Measurements from ENCODE around the gene EEF1E1. TPM values are rescaled to one million over a fixed set of nuclear protein-coding genes. Genes with fewer than 3 reads are reported as not detected.

Gene EEF1E1
- total RNA-seq, 1 donor from 2014 or later: 119 TPM

- Mint-ChIP-seq H3K27ac (no peak overlapping the region), H3K4me3 (no peak overlapping the region), H3K27me3 (ENCODE audit: insufficient read depth, low read depth) (no peaks in the 10 kb centered on the region), H3K36me3 (peaks cover 47% of the 10 kb centered on the region), H3K9me3 (peaks cover 6% of the 10 kb centered on the region), H3K4me1 (no peaks in the 10 kb centered on the region)
- no peak overlapping the region for H3K27ac ChIP-seq
- no peaks in the 10 kb centered on the region for H4K20me1 ChIP-seq (ENCODE audit: low read depth)
- H3K27me3 ChIP-seq: no peaks in the 10 kb centered on the region
- H3K9ac ChIP-seq: no peak overlapping the region
- H3K79me2 ChIP-seq (ENCODE audit: low read depth): peaks cover 39% of the 10 kb centered on the region
- H3K4me1 ChIP-seq: no peaks in the 10 kb centered on the region
- DNase-seq (ENCODE audit: low spot score): no peak
- no peak for TF ChIP-seq EZH2phosphoT487 (IDR thresholded peaks at IDR 0.05)
- peaks cover 57% of the 10 kb centered on the region for H3K36me3 ChIP-seq
- no peaks in the 10 kb centered on the region for H3F3A ChIP-seq (ENCODE audit: low read depth)
- H3K4me3 ChIP-seq: no peak overlapping the region
- no peak overlapping the region for H3K4me2 ChIP-seq
- H3K9me3 ChIP-seq (ENCODE audit: low read depth): no peaks in the 10 kb centered on the region
- H2AFZ ChIP-seq (replicated peaks): no peak overlapping the region
These were observed 11.7 kb downstream of the EEF1E1 start for GRCh38 chr6:8090650-8091049.

DNA sequence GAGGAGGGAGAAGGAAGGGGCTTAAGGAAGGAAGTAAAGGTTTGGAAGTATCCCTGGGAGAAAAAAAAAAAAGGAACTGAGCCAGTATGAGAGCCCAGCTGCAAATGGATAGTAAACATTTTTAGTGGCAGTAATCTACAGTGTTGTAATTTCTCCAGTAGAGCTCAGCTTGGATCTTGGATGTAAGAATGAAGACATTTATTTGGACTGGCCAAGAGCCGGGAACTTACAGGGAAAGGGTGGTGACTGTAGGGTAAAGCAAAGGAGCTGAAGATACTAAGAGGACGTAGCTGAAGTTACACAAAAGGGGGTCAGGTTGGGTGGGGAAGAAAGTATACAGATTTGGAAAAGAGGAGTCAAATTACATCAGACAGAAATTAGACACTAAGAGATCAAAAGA lies 13.5 kb downstream of the EEF1E1 start:
- Histone ChIP-seq H3K27ac (no peak overlapping the region), H4K20me1 (ENCODE audit: low read depth) (peaks cover 10% of the 10 kb centered on the region), H3K79me2 (ENCODE audit: low read depth) (peaks cover 29% of the 10 kb centered on the region), H2AFZ (replicated peaks) (no peak overlapping the region), H3K9ac (no peak overlapping the region), H3K9me3 (ENCODE audit: low read depth) (no peaks in the 10 kb centered on the region), H3K4me3 (no peak overlapping the region), H3K27me3 (no peaks in the 10 kb centered on the region), H3K36me3 (peaks cover 44% of the 10 kb centered on the region), H3F3A (ENCODE audit: low read depth) (no peaks in the 10 kb centered on the region), H3K4me2 (no peak overlapping the region), H3K4me1 (no peaks in the 10 kb centered on the region)
- no peak overlapping the region for H3K4me3 Mint-ChIP-seq
- peaks cover 6% of the 10 kb centered on the region for H3K9me3 Mint-ChIP-seq
- peaks cover 41% of the 10 kb centered on the region for H3K36me3 Mint-ChIP-seq
- DNase-seq (ENCODE audit: low spot score): no peak
- no peak for TF ChIP-seq EZH2phosphoT487 (IDR thresholded peaks at IDR 0.05)
- no peak for TF ChIP-seq EZH2 (IDR thresholded peaks at IDR 0.05)
- TF ChIP-seq, protein P1, sequence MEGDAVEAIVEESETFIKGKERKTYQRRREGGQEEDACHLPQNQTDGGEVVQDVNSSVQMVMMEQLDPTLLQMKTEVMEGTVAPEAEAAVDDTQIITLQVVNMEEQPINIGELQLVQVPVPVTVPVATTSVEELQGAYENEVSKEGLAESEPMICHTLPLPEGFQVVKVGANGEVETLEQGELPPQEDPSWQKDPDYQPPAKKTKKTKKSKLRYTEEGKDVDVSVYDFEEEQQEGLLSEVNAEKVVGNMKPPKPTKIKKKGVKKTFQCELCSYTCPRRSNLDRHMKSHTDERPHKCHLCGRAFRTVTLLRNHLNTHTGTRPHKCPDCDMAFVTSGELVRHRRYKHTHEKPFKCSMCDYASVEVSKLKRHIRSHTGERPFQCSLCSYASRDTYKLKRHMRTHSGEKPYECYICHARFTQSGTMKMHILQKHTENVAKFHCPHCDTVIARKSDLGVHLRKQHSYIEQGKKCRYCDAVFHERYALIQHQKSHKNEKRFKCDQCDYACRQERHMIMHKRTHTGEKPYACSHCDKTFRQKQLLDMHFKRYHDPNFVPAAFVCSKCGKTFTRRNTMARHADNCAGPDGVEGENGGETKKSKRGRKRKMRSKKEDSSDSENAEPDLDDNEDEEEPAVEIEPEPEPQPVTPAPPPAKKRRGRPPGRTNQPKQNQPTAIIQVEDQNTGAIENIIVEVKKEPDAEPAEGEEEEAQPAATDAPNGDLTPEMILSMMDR (IDR thresholded peaks at IDR 0.05): no peak
- H3K27me3 Mint-ChIP-seq (ENCODE audit: insufficient read depth, low read depth): no peaks in the 10 kb centered on the region
- no peaks in the 10 kb centered on the region for H3K4me1 Mint-ChIP-seq
- no peak overlapping the region for H3K27ac Mint-ChIP-seq

- H3K4me1 ChIP-seq: no peaks in the 10 kb centered on the region
- H3K79me2 ChIP-seq (ENCODE audit: low read depth): peaks cover 21% of the 10 kb centered on the region
- no peak for DNase-seq (ENCODE audit: low spot score)
- TF ChIP-seq EZH2phosphoT487 (IDR thresholded peaks at IDR 0.05): no peak
- TF ChIP-seq EZH2 (IDR thresholded peaks at IDR 0.05): no peak
- TF ChIP-seq, protein P1 (IDR thresholded peaks at IDR 0.05): no peak
- Mint-ChIP-seq H3K4me1 (no peaks in the 10 kb centered on the region), H3K4me3 (no peak overlapping the region), H3K27ac (no peak overlapping the region), H3K36me3 (peaks cover 41% of the 10 kb centered on the region), H3K27me3 (ENCODE audit: insufficient read depth, low read depth) (no peaks in the 10 kb centered on the region), H3K9me3 (peaks cover 6% of the 10 kb centered on the region)
- H3F3A ChIP-seq (ENCODE audit: low read depth): no peaks in the 10 kb centered on the region
- H3K4me3 ChIP-seq: no peak overlapping the region
- H3K36me3 ChIP-seq: peaks cover 37% of the 10 kb centered on the region
- H3K4me2 ChIP-seq: no peak overlapping the region
- H3K27me3 ChIP-seq: no peaks in the 10 kb centered on the region
- no peak overlapping the region for H3K9ac ChIP-seq
- H3K9me3 ChIP-seq (ENCODE audit: low read depth): no peaks in the 10 kb centered on the region
- peaks cover 14% of the 10 kb centered on the region for H4K20me1 ChIP-seq (ENCODE audit: low read depth)
- no peak overlapping the region for H3K27ac ChIP-seq
- no peak overlapping the region for H2AFZ ChIP-seq (replicated peaks)
These were observed 14.2 kb downstream of the EEF1E1 start for GRCh38 chr6:8087870-8088754.

- Mint-ChIP-seq H3K27ac (no peak overlapping the region), H3K27me3 (ENCODE audit: insufficient read depth, low read depth) (no peaks in the 10 kb centered on the region), H3K36me3 (peaks cover 38% of the 10 kb centered on the region), H3K9me3 (peaks cover 6% of the 10 kb centered on the region), H3K4me3 (no peak overlapping the region), H3K4me1 (no peaks in the 10 kb centered on the region)
- Histone ChIP-seq H3K36me3 (peaks cover 36% of the 10 kb centered on the region), H3K9me3 (ENCODE audit: low read depth) (no peaks in the 10 kb centered on the region), H3K4me2 (no peak overlapping the region), H3K9ac (no peak overlapping the region), H2AFZ (replicated peaks) (no peak overlapping the region), H3F3A (ENCODE audit: low read depth) (no peaks in the 10 kb centered on the region), H4K20me1 (ENCODE audit: low read depth) (peaks cover 14% of the 10 kb centered on the region), H3K79me2 (ENCODE audit: low read depth) (peaks cover 15% of the 10 kb centered on the region), H3K27ac (no peak overlapping the region), H3K4me1 (no peaks in the 10 kb centered on the region), H3K27me3 (no peaks in the 10 kb centered on the region), H3K4me3 (no peak overlapping the region)
- no peak for DNase-seq (ENCODE audit: low spot score)
- TF ChIP-seq, protein P1 (IDR thresholded peaks at IDR 0.05): no peak
- TF ChIP-seq EZH2phosphoT487 (IDR thresholded peaks at IDR 0.05) (no peak), EZH2 (IDR thresholded peaks at IDR 0.05) (no peak)
These were observed 15.5 kb downstream of the EEF1E1 start for GRCh38 chr6:8086755-8087306.

Measured in neural progenitor cell (in vitro differentiated cells).